Transverse colon (tissue), 3 donors: ENCODE measurements around the gene USP34.

ENCODE experiments used
- CTCF ChIP-seq, 5 experiments: fragments of 200-600 bp in 3 of 5; fragments of 450-650 bp in 2 of 5; sonication (generic) in 3 of 5; IDR thresholded peaks; 1 replicate in 2 of 5; 2 replicates in 3 of 5; pipeline ENCODE4 v1.5.1; 2016 to 2017; ENCODE audit warnings: antibody characterized with exemption in 5 of 5, inconsistent platforms in 3 of 5, mild to moderate bottlenecking in 2 of 5, moderate library complexity in 1 of 5
- EP300 ChIP-seq: sonication (generic); formaldehyde crosslinking; IDR thresholded peaks from one replicate; pipeline ENCODE4 v1.6.1; 2017; ENCODE audit warnings: antibody characterized with exemption, low read depth

GRCh38 chr2:61451178-61451577, 19.7 kb downstream of the USP34 start:
- TF ChIP-seq CTCF (IDR thresholded peaks at IDR 0.05) (no peak), EP300 (no peak)
